ENCODE measurements around the gene MAP3K14. TPM values are rescaled to one million over a fixed set of nuclear protein-coding genes. Genes with fewer than 3 reads are reported as not detected.

MAP3K14 gene
- total and polyA plus RNA-seq, 10 of the 15 experiments (the other 5 are each of a cell fraction or from before 2014, with no cell fraction given), result 2.1 to 33.3 (median 19.7) TPM

- TF ChIP-seq SKIL (IDR thresholded peaks at IDR 0.05; ENCODE audit: low read depth, poor library complexity, severe bottlenecking), result no peak
- TF ChIP-seq NFYB (IDR thresholded peaks at IDR 0.05; ENCODE audit: insufficient read depth, low read depth, low read length), result no peak
- TF ChIP-seq EED (IDR thresholded peaks at IDR 0.05; ENCODE audit: low read depth), result no peak
- TF ChIP-seq YY1 (IDR thresholded peaks at IDR 0.05; ENCODE audit: low read depth, low read length), result no peak
- TF ChIP-seq PKNOX1 (IDR thresholded peaks at IDR 0.05), result no peak
- no peak for TF ChIP-seq ATF7 (IDR thresholded peaks at IDR 0.05; ENCODE audit: low read depth)
- TF ChIP-seq IRF4 (IDR thresholded peaks at IDR 0.05; ENCODE audit: low read depth, low read length), result no peak
Measured at GRCh38 chr17:45222289-45222995, 94.4 kb downstream of the MAP3K14 start (continued).

- ChIA-PET POLR2A (interaction anchor here (1.8 to 11.4 kb wide), 3 partner anchors 9 to 91 kb away, joined by 5 to 140 read pairs (median 53); partner anchors contain the start of genes HEXIM1 and MAP3K14), RAD21 (ENCODE audit: unreplicated experiment) (interaction anchor here (0.8 to 5.8 kb wide), 7 partner anchors 10 to 191 kb away, joined by 3 to 225 read pairs (median 3); no protein-coding TSS in a partner anchor), SMC1A (ENCODE audit: uncharacterized antibody, unreplicated experiment) (interaction anchor here (1.1 to 6.4 kb wide), 4 partner anchors 86 to 165 kb away, joined by 3 to 66 read pairs (median 4); partner anchors contain the start of gene ACBD4), CTCF (interaction anchor here (1.5 to 10.0 kb wide), 5 partner anchors 12 to 165 kb away, joined by 4 to 429 read pairs (median 104); partner anchors contain the start of gene ACBD4)
- ATAC-seq, result no peak
- H2AFZ ChIP-seq (ENCODE audit: control insufficient read depth, low read depth, low read length), result no peak overlapping the region
- in situ Hi-C loops (cut with MboI), result no loop called here
- no peaks in the 10 kb centered on the region for H3K27me3 ChIP-seq (replicated peaks in 1 of 2; ENCODE audit: control insufficient read depth in 2 of 2, insufficient read depth in 2 of 2, low read length in 1 of 2)
- BruUV-seq (replicated peaks), result no TSS peak
- H4K20me1 ChIP-seq (ENCODE audit: control insufficient read depth, insufficient read depth), result no peaks in the 10 kb centered on the region
- DNase-seq (ENCODE audit: low read depth, low spot score), result no peak
- H3K4me1 ChIP-seq (ENCODE audit: control insufficient read depth, insufficient read depth, low read length), result peaks cover 40% of the 10 kb centered on the region
- 0 out of 3 replicates have a peak, but pooled peaks of 1 of the 2 experiments have one; percentile 37 for TF ChIP-seq EGR1 (IDR thresholded peaks at IDR 0.05; ENCODE audit: borderline replicate concordance in 1 of 2, low read depth in 2 of 2, low read length in 2 of 2)
- no peak for TF ChIP-seq ZBED1 (IDR thresholded peaks at IDR 0.05; ENCODE audit: borderline replicate concordance)
- peak overlapping the region; percentile 92 for H3K9ac ChIP-seq (ENCODE audit: control insufficient read depth, insufficient read depth, low read length)
- H3K27ac ChIP-seq (ENCODE audit: control insufficient read depth, insufficient read depth), result peak overlapping the region; percentile 100
- intact Hi-C loops (cut with micrococcal nuclease; ENCODE audit: unreplicated experiment), result loop anchor here (5.0 kb wide), 1 partner anchor 55 kb away; no protein-coding TSS in a partner anchor
- H3K4me3 ChIP-seq, result peak overlapping the region; percentile 89
- H3K79me2 ChIP-seq (ENCODE audit: control insufficient read depth, insufficient read depth, low read length), result peaks cover 57% of the 10 kb centered on the region
- H3K4me2 ChIP-seq (ENCODE audit: control insufficient read depth, insufficient read depth), result no peak overlapping the region; the same call in 1 of the 2 replicates
- 1% methylated on average over 15 of the region's 38 CpGs for WGBS (ENCODE audit: insufficient coverage, insufficient replicate concordance, low lambda C conversion rate, missing lambda C conversion rate)
- H3K36me3 ChIP-seq (ENCODE audit: control insufficient read depth in 2 of 2, insufficient read depth in 2 of 2, low read length in 1 of 2), result no peaks in the 10 kb centered on the region
- FAIRE-seq, result no peak
- no peaks in the 10 kb centered on the region for H3K9me3 ChIP-seq (replicated peaks; ENCODE audit: control insufficient read depth, insufficient read depth, low read length)
Measured at GRCh38 chr17:45222014-45222288, 94.9 kb downstream of the MAP3K14 start.

All from GM12878 (cell line).